Trophoblast cell (in vitro differentiated cells and primary cell): ENCODE results near the gene COL1A1.
A peak's percentile ranks its signal among the peaks of the same experiment; 100 is the strongest.

ENCODE experiments used
- DNase-seq, 2 donors: peaks; one replicate each; pipeline ENCODE4 v3.0.0-alpha.2; 2016
- H2AFZ ChIP-seq: 2 replicates; pipeline ENCODE4 v1.6.1; 2013; ENCODE audit warnings: low read length, moderate library complexity, mild to moderate bottlenecking; ENCODE audit not compliant: insufficient read depth, poor library complexity
- H2AK5ac ChIP-seq: 2 replicates; pipeline ENCODE4 v1.6.1; 2013; ENCODE audit warnings: mild to moderate bottlenecking, low read length
- H2BK120ac ChIP-seq: 2 replicates; pipeline ENCODE4 v1.6.1; 2013; ENCODE audit warnings: low read length, mild to moderate bottlenecking, moderate library complexity; ENCODE audit not compliant: insufficient read depth, poor library complexity
- H2BK12ac ChIP-seq: 2 replicates; pipeline ENCODE4 v1.6.1; 2013; ENCODE audit warnings: mild to moderate bottlenecking, low read length, moderate library complexity
- H2BK5ac ChIP-seq: 2 replicates; pipeline ENCODE4 v1.6.1; 2013; ENCODE audit warnings: low read length, low read depth, moderate library complexity, mild to moderate bottlenecking; ENCODE audit not compliant: poor library complexity
- H3K14ac ChIP-seq: 2 replicates; pipeline ENCODE4 v1.6.1; 2013; ENCODE audit warnings: mild to moderate bottlenecking, low read length
- H3K18ac ChIP-seq: 2 replicates; pipeline ENCODE4 v1.6.1; 2013; ENCODE audit warnings: mild to moderate bottlenecking, low read length
- H3K23ac ChIP-seq: 2 replicates; pipeline ENCODE4 v1.6.1; 2013; ENCODE audit warnings: low read length
- H3K27ac ChIP-seq: 2 replicates; pipeline ENCODE4 v1.5.1; 2013; ENCODE audit warnings: low read depth, mild to moderate bottlenecking, inconsistent platforms, low read length, moderate library complexity
- H3K27me3 ChIP-seq: 2 replicates; pipeline ENCODE4 v1.6.1; 2013; ENCODE audit warnings: inconsistent platforms, mild to moderate bottlenecking, low read length, moderate library complexity; ENCODE audit not compliant: insufficient read depth
- H3K36me3 ChIP-seq, 2 experiments: 1 replicate in 1 of 2; 2 replicates in 1 of 2; pipeline ENCODE4 v1.6.1; 2013; ENCODE audit warnings: low read length in 2 of 2, mild to moderate bottlenecking in 2 of 2, moderate library complexity in 1 of 2; ENCODE audit not compliant: insufficient read depth in 2 of 2, control insufficient read depth in 1 of 2
- H3K4ac ChIP-seq: 2 replicates; pipeline ENCODE4 v1.6.1; 2013; ENCODE audit warnings: low read depth, mild to moderate bottlenecking, low read length, moderate library complexity
- H3K4me1 ChIP-seq, 2 experiments: 1 replicate in 1 of 2; 2 replicates in 1 of 2; pipeline ENCODE4 v1.6.1; 2013; ENCODE audit warnings: low read length in 2 of 2, mild to moderate bottlenecking in 2 of 2, moderate library complexity in 1 of 2; ENCODE audit not compliant: insufficient read depth in 2 of 2, control insufficient read depth in 1 of 2
- H3K4me2 ChIP-seq: 2 replicates; pipeline ENCODE4 v1.6.1; 2013; ENCODE audit warnings: inconsistent platforms, mild to moderate bottlenecking, low read length, moderate library complexity
- H3K4me3 ChIP-seq: 2 replicates; pipeline ENCODE4 v1.5.1; 2013; ENCODE audit warnings: mild to moderate bottlenecking, low read depth, low read length, inconsistent platforms
- H3K79me1 ChIP-seq: one replicate; pipeline ENCODE4 v1.6.1; 2013; ENCODE audit warnings: low read length
- H3K79me2 ChIP-seq: 2 replicates; pipeline ENCODE4 v1.6.1; 2013; ENCODE audit warnings: low read length, mild to moderate bottlenecking; ENCODE audit not compliant: control insufficient read depth, insufficient read depth, poor library complexity
- H3K9ac ChIP-seq: 2 replicates; pipeline ENCODE4 v1.6.1; 2013; ENCODE audit warnings: mild to moderate bottlenecking, low read length
- H3K9me3 ChIP-seq: 2 replicates; pipeline ENCODE4 v1.6.1; 2013; ENCODE audit warnings: low read depth, mild to moderate bottlenecking, control low read depth, inconsistent platforms, low read length; ENCODE audit not compliant: insufficient read depth
- H4K12ac ChIP-seq: 2 replicates; pipeline ENCODE4 v1.6.1; 2013; ENCODE audit warnings: low read depth, mild to moderate bottlenecking, low read length, moderate library complexity
- H4K8ac ChIP-seq: 2 replicates; pipeline ENCODE4 v1.6.1; 2013; ENCODE audit warnings: low read depth, mild to moderate bottlenecking, low read length, moderate library complexity
- H4K91ac ChIP-seq: one replicate; pipeline ENCODE4 v1.6.1; 2013; ENCODE audit warnings: low read depth, mild to moderate bottlenecking, low read length, moderate library complexity
- WGBS: extraction: QIAGEN DNeasy Blood & Tissue Kit; methylation state at CpG from one replicate; pipeline ENCODE4 v1.1.7; 2013; ENCODE audit warnings: missing lambda C conversion rate; ENCODE audit not compliant: insufficient read length, insufficient coverage; ENCODE audit errors: extremely low coverage; 5-methylcytosine and 5-hydroxymethylcytosine counted together

Gene COL1A1

DNA sequence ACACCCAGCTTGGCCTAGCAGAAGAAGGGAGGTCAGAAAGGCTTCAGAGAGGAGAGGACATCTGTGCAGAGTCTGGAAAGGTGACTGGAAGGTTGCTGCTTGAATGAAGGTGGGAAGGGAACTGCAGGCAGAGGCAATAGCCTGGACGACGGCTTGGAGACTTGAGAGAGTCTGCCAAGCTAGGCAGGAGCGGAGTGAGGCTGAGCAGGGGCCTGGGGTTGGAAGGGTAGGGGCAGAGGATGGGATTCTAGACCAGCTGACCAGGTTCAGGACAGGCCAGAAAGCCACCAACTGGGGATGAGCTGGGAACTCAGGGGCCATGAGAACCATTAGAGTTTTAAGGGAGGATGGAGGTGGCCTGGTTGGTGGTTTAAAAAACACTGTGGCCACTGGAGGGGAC is 36.0 kb downstream of the COL1A1 start:
- Histone ChIP-seq H4K8ac (no peak overlapping the region), H3K4me3 (no peak overlapping the region), H3K14ac (no peak overlapping the region), H3K4me1 (peaks cover 0 to 8% of the 10 kb centered on the region in 2 experiments), H3K4me2 (no peak overlapping the region), H3K79me2 (no peaks in the 10 kb centered on the region), H3K18ac (no peak overlapping the region), H3K27me3 (no peaks in the 10 kb centered on the region), H4K91ac (no peak overlapping the region), H3K36me3 (no peaks in the 10 kb centered on the region), H3K23ac (no peak overlapping the region), H3K9ac (no peak overlapping the region), H3K79me1 (no peaks in the 10 kb centered on the region), H3K27ac (no peak overlapping the region), H2AFZ (no peak overlapping the region), H3K9me3 (no peaks in the 10 kb centered on the region), H2AK5ac (no peak overlapping the region), H4K12ac (no peak overlapping the region), H2BK12ac (no peak overlapping the region), H3K4ac (no peak overlapping the region), H2BK120ac (no peak overlapping the region), H2BK5ac (no peak overlapping the region)
- WGBS, result no CpG with 5 or more reads among the region's 3 CpGs
- no peak for DNase-seq

GRCh38 chr17:50165066-50165465 is 36.4 kb downstream of the COL1A1 start:
- Histone ChIP-seq H2AFZ (no peak overlapping the region), H3K4me3 (no peak overlapping the region), H3K79me1 (no peaks in the 10 kb centered on the region), H2BK5ac (no peak overlapping the region), H3K36me3 (no peaks in the 10 kb centered on the region), H3K14ac (no peak overlapping the region), H3K9ac (no peak overlapping the region), H4K12ac (no peak overlapping the region), H4K91ac (no peak overlapping the region), H3K4ac (no peak overlapping the region), H3K79me2 (no peaks in the 10 kb centered on the region), H4K8ac (no peak overlapping the region), H2BK120ac (no peak overlapping the region), H3K27ac (no peak overlapping the region), H2BK12ac (no peak overlapping the region), H2AK5ac (no peak overlapping the region), H3K9me3 (no peaks in the 10 kb centered on the region), H3K4me2 (no peak overlapping the region), H3K23ac (no peak overlapping the region), H3K18ac (no peak overlapping the region), H3K4me1 (peaks cover 0 to 8% of the 10 kb centered on the region in 2 experiments), H3K27me3 (no peaks in the 10 kb centered on the region)
- no peak for DNase-seq
- WGBS, result no CpG with 5 or more reads among the region's 9 CpGs

GRCh38 chr17:50164697-50164988 is 36.8 kb downstream of the COL1A1 start:
- H3K23ac ChIP-seq, result no peak overlapping the region
- H2BK12ac ChIP-seq, result no peak overlapping the region
- H3K27me3 ChIP-seq, result no peaks in the 10 kb centered on the region
- no peak overlapping the region for H4K12ac ChIP-seq
- H2BK5ac ChIP-seq, result no peak overlapping the region
- WGBS, result no CpG with 5 or more reads among the region's 2 CpGs
- no peak overlapping the region for H3K14ac ChIP-seq
- no peak overlapping the region for H3K4ac ChIP-seq
- H4K8ac ChIP-seq, result no peak overlapping the region
- H3K79me2 ChIP-seq, result no peaks in the 10 kb centered on the region
- no peaks in the 10 kb centered on the region for H3K9me3 ChIP-seq
- no peak overlapping the region for H2AFZ ChIP-seq
- no peak for DNase-seq
- H2AK5ac ChIP-seq, result no peak overlapping the region
- no peak overlapping the region for H3K27ac ChIP-seq
- H3K4me3 ChIP-seq, result no peak overlapping the region
- no peak overlapping the region for H2BK120ac ChIP-seq
- no peak overlapping the region for H4K91ac ChIP-seq
- no peak overlapping the region for H3K18ac ChIP-seq
- H3K4me2 ChIP-seq, result no peak overlapping the region
- peaks cover 0 to 8% of the 10 kb centered on the region in 2 experiments for H3K4me1 ChIP-seq
- no peak overlapping the region for H3K9ac ChIP-seq
- H3K36me3 ChIP-seq, result no peaks in the 10 kb centered on the region
- no peaks in the 10 kb centered on the region for H3K79me1 ChIP-seq

GRCh38 chr17:50163843-50164696 is 37.4 kb downstream of the COL1A1 start:
- Histone ChIP-seq H3K4me3 (no peak overlapping the region), H4K91ac (no peak overlapping the region), H3K79me2 (no peaks in the 10 kb centered on the region), H4K12ac (no peak overlapping the region), H3K4ac (no peak overlapping the region), H3K4me1 (peaks cover 0 to 8% of the 10 kb centered on the region in 2 experiments), H3K23ac (no peak overlapping the region), H2AK5ac (no peak overlapping the region), H2BK120ac (no peak overlapping the region), H3K4me2 (no peak overlapping the region), H3K14ac (no peak overlapping the region), H3K36me3 (no peaks in the 10 kb centered on the region), H4K8ac (no peak overlapping the region), H2BK12ac (no peak overlapping the region), H3K79me1 (no peaks in the 10 kb centered on the region), H3K27me3 (no peaks in the 10 kb centered on the region), H2BK5ac (no peak overlapping the region), H3K9me3 (no peaks in the 10 kb centered on the region), H2AFZ (no peak overlapping the region), H3K27ac (no peak overlapping the region), H3K18ac (no peak overlapping the region), H3K9ac (no peak overlapping the region)
- no CpG with 5 or more reads among the region's 11 CpGs for WGBS
- peak in 1 of 2 donors; percentile 28 for DNase-seq
